Cardiac fibroblast (primary cell): Measurements from ENCODE around the gene C2CD4A.

Experiments
- DNase-seq, 2 donors: peaks; one replicate each; pipeline versions ENCODE4 v3.0.0 to v3.0.0-alpha.2; 2010; ENCODE audit warnings: low read depth in 2 of 2
- H3K4me3 ChIP-seq, 2 donors: replicated peaks in 1 of 2; 1 replicate in 1 of 2; 2 replicates in 1 of 2; pipeline ENCODE4 v1.5.1; 2011; ENCODE audit warnings: low read depth in 2 of 2, low read length in 2 of 2, mild to moderate bottlenecking in 2 of 2, moderate library complexity in 1 of 2
- CTCF ChIP-seq: IDR thresholded peaks from one replicate; pipeline ENCODE4 v1.5.1; 2011; ENCODE audit warnings: low read depth, mild to moderate bottlenecking, low read length, inconsistent platforms

The C2CD4A gene

DNA sequence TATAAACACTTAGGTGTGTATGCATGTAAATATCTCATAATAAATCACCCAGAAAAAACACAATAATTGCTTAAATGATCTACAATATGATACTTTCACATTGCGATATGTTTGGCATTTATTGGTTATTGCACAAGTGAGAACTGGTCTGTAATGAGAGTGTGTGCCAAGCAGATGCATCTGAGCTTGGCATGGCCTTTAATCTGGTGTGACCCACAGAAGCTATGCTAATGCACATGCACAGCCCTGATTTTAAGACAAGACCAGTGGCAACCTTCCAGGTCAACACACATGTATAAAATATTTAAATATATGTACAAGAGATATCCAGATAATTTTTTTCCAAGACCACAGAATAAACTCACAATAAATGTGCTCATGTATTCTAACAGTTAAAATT lies 42.7 kb downstream of the C2CD4A start:
- no peak for TF ChIP-seq CTCF
- no peak for DNase-seq
- no peak overlapping the region for H3K4me3 ChIP-seq

- TF ChIP-seq CTCF = no peak
- DNase-seq = peak; percentile 66 to 87
- H3K4me3 ChIP-seq = no peak overlapping the region
Observed at GRCh38 chr15:62109982-62110851, 43.4 kb downstream of the C2CD4A start.

DNA sequence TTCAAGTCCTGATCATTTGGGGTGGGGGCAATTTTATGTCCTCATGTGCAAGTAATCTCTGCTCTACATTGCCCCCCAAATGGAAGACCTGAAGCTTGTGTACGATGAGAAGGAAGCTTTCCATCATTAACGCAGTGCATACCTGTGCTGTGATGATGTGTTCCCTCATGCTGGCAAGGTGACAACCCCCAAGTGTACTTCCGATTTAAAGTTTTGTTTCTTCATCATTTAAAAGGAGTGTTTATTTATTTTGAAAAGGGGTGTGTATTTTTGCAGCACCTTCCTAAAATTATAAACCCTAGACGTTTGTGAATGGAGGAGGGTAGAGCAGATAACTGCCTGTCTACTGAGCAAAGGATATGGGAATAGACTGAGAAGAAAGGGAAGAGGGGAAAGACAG lies 45.3 kb downstream of the C2CD4A start:
- H3K4me3 ChIP-seq = no peak overlapping the region
- TF ChIP-seq CTCF = no peak
- DNase-seq = no peak

- TF ChIP-seq CTCF = no peak
- DNase-seq = peak; percentile 76 to 93
- H3K4me3 ChIP-seq = no peak overlapping the region
Observed at GRCh38 chr15:62112616-62113593, 46.1 kb downstream of the C2CD4A start.

GRCh38 chr15:62115847-62116246 lies 49.1 kb downstream of the C2CD4A start:
- no peak overlapping the region for H3K4me3 ChIP-seq
- TF ChIP-seq CTCF = no peak
- no peak for DNase-seq

DNA sequence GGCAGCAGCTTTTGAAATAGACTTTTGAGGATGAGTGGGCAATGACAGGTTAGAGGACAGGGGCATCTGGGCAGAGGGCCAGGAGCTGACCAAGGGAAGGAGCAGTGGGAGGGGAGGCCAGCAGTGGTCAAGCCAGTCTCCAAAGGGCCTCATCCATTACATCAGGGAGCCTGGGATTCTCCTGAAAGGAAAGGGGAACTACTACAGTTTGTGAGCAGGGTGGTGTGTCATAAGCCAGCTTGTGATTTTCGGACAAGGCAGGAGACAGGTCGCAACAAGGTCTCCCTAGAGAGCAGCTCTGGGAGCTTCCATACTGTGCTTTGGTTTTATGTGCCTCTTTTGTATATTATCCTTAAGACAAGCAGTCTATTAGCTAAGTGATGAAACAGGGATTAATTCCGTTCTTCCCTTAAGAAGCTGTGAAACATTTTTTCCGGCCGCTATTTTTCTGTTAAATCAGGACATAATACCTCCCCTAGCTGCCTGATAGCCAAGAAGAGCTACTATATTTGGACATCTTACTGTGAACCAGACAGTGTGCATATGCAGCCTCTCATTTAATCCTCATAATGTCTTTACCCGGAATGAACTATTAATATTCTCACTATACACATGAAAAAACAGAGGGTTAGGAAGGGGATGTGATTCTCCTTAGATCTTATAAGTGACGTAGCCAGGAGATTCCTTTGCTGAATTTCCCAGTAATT lies 51.9 kb downstream of the C2CD4A start:
- no peak for TF ChIP-seq CTCF
- DNase-seq = peak in 1 of 2 donors; percentile 47
- peak overlapping the region in 1 of 2 donors; percentile 31 for H3K4me3 ChIP-seq
